HG03354 (cell line): ENCODE results near the gene CBARP.

Source experiments
- ATAC-seq: cut with Tn5 transposase; IDR thresholded peaks from one replicate; pipeline ENCODE4 v1.9.1; 2021; ENCODE audit warnings: mild to moderate bottlenecking; ENCODE audit not compliant: unreplicated experiment, poor library complexity, severe bottlenecking

Gene CBARP, protein sequence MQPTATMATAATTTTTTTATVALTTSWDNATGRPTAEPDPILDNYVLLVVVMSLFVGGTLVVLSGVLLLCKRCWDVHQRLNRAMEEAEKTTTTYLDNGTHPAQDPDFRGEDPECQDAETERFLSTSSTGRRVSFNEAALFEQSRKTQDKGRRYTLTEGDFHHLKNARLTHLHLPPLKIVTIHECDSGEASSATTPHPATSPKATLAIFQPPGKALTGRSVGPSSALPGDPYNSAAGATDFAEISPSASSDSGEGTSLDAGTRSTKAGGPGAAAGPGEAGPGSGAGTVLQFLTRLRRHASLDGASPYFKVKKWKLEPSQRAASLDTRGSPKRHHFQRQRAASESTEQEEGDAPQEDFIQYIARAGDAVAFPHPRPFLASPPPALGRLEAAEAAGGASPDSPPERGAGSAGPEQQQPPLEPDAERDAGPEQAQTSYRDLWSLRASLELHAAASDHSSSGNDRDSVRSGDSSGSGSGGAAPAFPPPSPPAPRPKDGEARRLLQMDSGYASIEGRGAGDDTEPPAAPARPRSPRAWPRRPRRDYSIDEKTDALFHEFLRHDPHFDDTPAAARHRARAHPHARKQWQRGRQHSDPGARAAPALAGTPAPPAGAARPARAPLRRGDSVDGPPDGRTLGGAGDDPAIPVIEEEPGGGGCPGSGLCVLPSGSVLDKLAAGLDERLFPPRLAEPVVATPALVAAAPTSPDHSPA

DNA sequence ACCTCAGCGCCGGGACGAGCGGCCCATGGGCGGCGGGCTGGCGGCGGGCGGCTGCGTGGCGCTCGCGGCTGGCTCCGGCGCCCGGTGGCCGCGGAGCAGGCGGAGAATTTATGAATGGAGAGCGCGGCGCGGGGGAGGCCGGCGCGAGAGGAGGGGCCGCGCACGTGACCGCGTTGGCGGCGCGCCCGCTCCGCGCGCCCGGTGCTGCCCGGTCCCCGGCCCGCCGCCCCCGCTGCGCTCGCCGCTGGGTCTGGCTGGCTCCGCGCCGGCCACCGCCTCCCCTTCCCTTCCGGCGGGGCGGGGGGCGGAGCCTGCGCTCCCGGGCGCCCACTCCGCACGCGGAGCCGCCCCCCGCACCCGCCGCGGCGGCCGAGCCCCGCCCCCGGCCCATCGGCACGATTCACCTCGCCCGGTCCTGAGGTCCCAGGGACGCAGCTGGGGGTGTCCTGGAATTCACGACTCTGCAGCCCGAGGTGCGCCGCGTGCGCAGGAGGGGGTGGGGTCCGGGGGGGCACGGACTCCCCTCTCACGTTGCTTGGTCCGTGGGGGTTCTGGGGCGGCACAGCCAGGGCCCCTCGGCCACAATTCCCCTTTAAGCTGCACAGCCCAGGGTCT lies at the start of gene CBARP:
CBARP (minus strand) TSS at position 252 of the 615 bp plus-strand sequence. CDS start 1,905 bp downstream, outside the sequence.
- no peak for ATAC-seq

DNA sequence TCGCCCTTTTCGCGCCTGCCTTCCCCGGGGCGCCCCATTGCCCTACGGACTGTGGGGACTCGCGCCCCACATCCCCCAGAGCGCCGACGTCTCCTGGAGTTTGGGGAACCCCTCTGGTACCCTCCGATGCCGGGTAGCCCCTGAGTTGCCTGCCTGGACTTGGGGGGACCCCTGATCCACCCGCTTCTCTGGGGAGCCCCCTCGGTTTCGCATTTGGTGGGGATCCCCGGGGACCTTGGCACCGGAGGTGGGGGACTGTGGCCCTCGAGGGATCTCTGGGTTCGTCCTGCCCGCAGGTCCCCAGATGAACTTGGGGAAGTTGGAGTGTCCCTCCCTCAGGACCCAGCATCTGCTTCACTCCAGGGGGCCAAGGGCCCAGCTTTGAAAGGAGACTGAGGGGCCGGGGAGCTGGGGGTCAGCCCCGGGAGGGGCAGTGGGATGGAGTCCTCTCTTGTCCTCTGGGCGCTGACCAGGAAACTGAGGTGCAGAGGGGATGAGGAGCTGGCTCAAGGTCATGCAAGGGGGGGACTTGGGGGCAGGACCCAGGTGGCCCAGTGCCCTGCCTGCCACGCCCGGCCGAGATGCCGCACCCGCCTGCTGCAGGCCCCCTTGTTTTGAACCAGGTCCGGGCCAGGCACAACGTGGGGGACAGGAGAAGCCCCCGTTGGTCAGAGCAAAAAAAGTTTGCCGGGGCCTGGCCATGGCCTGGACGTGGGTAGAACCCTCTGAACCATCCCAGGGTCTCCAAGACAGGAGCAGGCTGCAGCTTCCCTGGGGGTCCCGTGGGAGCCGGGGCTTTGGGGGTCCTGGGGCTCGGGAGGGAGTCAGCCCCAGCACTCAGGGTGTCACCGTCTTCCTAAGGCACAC lies 48.9 kb upstream of the CBARP start:
- no peak for ATAC-seq

DNA sequence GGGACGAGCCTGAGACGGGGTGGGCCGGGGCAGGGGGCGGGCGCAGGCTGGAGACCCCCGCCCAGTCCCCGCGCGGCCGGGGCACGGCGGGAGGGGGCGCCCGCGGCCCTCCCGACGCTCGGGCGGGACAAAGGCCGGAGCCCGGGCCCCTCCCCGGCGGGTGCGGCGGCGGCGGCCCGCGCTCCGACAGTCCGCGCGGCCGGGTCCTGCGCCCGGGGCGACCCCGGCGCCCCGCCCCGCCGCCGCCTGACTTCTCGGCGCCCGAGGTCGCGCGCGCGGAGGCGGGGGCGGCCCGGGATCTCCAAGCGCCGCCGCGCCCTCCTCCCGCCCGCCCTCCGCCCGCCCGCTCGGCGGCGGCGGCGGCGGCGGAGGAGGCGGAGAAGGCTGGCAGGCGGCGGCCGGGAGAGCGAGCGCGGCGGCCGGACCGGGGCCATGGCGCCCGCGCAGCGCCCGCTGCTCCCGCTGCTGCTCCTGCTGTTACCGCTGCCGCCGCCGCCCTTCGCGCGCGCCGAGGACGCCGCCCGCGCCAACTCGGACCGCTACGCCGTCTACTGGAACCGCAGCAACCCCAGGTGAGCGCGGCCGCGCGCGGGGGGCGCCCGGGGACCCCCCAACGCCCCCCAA lies 48.0 kb upstream of the CBARP start, which contains the start of gene EFNA2:
EFNA2 (plus strand) TSS at position 137 of the 624 bp plus-strand sequence; CDS start at position 433, 296 bp downstream.
- ATAC-seq, result no peak

DNA sequence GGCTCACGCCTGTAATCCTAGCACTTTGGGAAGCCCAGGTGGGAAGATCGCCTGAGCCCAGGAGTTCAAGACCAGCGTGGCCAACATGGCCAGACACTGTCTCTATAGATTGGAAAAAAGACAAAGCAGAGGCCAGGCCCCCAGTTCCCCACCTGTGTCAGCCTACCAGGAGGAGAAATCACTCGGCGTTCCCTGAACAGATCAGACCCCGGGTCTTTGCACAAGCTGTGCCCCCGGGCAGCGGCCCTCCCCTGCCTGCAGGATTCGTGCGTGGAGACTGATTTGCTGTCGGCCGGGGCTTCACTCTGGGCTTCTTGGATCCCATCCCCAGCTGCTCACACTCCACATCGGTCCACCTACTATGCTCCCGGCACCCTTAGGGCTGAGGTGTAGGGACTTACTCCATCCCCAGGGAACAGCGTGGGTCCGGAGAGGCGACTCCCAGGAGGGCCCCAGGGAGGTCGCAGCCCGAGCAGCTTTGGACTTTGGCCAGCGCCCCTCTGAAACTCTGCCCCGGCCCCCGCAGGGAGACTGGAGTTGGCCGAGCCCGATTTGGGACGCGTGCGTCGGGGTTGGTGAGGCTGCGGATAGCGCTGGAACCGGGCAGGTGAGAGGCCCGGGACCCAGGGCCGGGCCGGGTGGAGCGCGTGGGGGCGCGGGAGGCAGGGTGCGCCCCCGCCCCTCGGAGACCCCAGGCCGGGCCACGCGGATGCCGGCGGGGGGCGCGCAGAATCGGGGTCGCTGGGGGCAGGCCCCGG lies 47.4 kb upstream of the CBARP start:
- ATAC-seq, result no peak

DNA sequence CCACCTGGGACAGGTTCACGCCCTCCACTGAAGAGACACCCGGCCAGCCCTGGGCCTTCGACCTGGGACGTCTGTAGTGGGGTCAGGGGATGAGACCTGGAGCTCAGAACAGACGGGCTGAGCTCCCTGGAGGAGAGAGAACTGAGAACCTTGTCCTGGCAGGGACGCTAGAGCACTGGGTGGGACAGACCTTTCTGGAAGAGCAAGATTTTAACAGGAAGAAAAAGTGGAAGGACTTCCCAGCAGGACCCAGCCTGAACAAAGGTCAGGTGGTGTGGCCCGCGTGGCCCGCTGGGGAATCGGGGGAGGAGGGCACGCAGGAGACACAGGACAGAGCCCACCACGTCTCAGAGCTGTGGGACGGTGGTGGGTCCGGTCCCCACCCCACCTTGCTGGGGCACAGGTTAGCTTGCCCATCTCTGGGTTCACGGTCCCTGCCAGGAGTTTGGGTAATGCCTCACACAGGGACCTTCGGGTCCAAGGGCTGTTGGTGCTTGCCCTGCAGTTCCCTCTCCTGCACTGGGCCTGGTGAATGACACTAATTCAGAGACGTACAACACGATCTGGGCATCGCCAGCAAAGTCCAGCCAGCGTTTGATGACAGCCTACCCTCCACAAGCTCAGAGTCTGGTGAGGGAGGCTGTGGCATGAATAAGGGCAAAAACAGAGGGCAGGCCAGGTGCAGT lies 46.6 kb upstream of the CBARP start:
- ATAC-seq, result no peak

DNA sequence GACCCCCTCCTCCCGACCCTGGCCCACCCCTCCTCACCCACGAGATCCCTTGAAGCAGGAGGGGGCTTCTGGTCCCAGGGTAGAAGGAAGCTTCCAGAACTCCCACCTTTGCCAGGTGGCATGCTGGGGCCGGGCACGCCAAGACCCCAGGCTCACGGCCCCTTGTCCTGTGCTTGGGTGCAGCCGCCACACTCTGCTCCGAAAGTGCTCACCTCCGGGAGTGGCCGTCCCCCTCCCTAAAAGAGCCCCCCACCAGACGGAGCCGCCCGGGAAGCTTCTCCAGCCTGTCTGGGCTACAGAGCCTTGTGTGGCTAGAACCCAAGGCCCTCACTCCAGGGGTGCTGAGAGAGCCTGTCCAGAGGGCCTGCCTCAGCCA lies 46.1 kb upstream of the CBARP start:
- ATAC-seq, result no peak

DNA sequence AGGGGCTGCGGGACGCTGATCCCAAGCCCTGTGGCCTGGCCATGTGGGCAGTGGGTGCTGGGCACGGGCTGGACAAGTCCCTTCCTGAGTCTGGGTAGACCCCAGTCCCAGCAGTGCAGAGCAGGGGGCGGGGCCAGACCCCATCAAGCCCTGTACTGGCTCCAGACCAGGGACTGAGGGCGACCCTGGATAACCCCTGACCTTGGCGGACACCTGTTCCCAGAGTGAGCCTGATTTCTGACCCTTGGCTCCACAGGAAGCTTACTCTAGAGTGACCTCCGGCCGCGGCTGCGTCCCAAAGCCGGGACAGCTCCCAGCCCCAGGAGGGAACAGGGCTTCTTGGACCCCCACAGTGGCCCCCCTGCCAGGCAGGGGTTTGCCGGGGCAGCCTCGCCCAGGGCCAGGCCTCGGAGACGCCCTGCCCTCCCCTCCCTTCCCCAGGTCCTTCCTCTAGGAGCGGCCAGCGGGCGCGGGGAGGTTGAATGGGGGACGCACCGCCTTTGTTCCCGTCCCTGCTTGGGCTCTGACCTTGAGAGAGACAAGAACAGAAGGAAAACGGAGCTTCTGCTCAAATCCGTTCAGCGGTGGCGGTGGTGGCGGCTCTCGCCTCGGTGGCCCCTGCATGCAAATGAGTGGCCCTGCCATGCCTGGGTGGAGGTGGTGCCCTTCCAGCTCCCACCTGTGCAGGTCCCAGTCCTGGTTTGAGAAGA lies 45.6 kb upstream of the CBARP start:
- no peak for ATAC-seq

DNA sequence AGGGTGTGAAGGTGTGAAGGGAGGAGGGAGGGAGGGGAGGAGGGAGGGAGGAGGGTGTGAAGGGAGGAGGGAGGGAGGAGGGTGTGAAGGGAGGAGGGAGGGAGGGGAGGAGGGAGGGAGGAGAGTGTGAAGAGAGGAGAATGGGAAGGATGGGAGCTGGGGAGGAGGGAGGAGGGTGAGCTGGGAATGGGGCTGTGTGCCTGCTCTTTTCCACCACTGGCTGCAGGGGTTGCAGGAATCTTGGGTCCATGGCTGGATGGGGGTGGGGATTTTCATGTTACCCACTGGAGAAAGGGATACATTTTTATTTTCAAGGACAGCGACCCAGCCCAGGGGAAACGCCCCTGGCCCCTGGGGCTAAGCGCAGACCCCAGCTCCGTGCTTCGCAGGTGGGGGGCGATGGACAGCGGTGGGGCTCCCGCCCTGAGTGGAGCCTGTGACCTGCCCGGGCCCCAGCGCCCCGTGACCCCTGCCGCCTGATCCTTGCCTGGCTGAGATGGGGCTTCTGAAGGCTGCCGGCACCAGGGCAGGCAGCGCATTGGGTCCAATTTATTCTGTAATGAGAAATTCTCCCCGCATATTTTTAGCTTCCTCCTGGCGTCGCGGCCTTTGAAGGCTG lies 44.9 kb upstream of the CBARP start:
- ATAC-seq, result no peak

DNA sequence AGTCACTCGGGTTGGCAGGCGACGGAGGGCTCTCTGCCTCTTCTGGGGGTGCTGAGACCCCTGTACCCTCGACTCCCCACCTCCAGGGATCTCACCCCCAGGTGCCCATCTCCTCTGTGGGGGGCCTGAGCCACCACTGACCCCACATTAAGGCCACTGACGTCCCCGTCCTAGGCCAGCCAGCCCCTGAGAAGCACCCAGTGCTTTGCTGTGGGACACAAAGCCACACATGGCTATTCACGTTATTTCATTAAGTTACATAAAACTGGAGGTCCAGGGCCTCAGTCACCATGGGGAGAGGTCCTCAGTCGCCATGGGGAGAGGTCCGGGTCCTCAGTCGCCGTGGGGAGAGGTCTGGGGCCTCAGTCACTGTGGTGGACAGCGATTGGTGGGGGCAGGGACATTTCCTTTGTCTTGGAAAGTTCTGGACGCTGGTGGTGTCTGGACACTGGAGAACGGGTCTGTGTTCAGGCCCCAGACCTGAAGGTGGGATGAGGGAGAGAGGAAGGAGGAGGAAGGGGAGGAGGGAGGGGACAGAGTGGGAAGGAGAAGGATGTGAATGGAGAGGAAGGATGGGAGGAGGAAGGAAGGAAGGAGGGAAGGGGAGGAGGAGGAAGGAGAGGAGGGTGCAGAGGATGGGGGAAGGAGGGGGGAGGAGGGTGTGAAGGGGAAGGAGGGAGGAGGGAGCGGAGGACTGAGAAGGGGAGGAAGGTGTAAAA lies 43.9 kb upstream of the CBARP start:
- no peak for ATAC-seq

DNA sequence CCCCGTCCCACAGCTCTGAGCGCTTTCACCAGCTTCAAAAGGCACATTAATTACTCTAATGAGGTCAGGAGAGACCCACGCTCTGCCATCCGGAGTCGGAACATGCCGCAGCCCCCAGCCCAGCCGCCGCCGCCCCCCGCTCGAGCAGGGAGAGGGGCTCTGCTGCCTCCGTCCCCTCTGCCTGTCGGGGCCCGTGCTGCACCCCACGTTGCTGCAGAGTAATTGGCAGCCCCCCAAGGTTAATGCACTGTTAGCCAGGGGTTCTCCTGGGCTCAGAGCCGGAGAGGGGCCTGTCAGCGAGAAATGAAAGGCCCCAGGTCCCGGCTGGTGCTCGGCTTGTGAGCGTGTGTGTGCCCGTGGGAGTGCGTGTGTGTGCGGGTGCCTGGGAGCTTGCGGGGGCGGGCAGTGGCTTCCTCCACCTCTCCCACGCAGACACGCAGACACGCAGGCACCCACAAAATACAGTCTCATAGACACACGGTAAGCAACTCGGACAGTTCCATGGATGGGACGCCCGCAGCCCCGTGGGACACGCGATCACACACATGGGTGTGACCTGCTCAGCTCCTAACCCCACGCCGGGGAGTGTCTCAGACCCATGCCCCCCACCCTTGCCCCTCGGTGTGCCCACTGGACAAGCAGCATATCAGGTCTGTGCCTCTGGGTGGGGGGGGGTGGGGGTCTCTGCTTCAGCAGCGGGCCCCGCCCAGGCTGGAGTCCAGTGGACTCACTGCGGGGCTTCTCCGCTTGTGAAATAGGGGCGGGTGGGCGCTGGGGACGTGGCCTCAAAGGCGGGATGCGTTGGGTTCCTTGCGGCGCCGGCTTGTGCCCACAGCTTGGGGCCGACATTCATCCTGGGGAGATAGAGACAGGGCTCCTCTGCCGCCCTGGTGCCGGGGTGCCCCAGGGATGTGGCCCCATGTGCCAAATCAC lies 43.1 kb upstream of the CBARP start:
- no peak for ATAC-seq

DNA sequence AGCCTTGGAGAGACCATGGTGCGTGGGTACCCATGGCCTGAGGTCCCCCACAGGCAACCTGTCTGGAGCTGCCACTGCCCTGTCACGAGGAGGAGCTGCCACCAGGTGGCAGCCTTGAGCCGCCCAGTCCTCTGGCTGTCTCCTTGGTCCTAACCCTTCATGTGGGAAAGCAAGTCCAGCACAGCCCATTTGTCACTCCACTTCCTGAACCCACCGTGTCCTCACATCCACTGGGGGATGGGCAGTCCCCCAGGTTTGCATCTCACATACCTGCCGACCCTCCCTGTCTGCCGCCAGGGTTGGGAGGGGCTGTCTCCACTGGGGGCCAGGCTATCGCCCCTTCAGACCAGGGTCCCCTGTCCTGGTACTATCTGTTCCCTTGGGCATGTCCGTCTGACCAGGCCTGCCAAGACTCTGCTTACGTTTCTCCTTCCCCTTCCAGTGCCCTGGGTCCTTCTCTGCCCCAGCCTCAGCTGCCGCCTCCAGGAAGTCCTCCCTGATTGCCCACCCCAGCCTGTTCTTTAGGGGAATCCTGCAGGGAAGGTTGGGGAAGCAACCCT lies 42.1 kb upstream of the CBARP start:
- no peak for ATAC-seq

DNA sequence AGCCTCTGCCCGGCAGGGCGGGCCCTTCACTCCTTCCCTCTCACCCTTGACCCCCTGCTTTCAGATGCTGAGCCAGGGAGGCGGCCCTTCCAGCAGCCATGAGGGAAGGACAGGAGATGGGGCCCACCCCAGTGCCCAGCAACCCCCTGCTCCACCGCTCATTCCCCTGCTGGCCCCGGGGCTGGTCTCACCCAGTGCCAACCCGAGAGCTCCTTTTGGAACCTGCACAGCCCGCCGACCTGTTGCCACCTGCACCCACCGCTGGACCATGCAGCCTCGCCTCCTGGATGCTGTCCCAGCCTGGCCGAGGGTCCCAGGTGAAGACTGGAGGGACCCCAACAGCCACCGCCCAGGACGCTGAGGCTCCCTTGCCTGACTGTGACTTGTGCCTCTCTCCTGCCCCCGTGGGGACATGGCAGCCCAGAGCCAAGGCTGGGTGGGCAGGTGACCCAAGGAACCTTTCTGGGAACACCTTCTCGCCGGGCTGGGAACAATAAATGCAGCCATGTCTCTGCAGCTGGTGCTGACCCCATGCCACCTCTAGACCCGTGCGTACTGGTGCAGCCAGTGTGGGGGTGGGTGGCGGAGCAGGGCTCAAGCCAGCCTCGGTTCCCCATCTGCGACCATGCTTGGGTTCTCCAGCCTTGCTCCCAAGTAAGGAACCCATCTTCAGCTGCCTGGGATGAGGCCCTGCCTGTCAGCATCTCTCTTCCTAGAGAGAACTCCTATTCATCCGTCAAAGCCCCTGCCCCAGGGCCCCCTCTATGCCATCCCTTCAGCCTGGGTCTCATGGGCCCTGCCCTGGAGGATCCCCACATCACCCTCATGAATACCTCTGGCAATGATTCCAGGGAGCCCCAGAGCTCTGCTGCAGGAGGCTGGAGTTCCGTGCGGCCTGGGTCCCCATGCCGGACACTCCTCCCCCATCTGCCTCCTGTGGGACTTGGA lies 41.2 kb upstream of the CBARP start:
- ATAC-seq, result no peak

DNA sequence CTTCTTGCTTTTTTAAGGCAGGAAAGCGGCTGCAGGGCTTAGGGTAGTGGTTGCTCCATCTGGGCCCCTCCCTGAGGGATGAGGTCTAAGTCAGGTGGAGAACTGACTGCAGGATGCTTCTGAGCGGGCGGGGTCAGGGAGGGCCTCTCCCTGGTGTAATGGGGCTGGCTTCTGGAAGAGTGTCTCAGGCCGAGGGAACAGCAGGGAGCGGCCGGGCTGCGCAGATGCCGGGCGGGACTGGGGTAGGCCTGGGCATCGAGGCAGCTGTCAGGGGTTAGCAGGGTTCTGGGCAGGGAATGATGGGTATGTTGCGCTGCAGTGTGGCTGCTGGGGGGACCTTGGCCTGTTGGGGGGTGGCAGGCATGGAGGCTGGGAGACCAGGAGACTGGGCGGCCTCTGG lies 40.3 kb upstream of the CBARP start:
- ATAC-seq, result no peak

DNA sequence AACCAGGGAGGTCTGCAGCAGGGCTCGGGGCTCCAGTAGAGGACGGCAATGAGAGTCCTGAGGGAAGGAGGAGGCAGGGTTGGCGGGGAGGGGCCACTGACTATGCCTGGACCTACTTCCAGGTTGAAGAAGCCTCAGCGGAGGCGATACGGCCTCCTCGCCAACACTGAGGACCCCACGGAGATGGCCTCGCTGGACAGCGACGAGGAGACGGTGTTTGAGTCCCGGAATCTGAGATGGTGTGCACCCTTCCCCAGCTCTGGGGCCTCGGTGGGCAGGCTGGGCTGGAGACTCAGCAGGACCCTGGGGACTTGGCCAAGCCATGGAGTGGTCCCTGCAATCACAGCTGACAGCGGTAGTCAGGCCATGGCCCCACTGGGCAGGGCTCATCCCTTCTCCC lies 39.3 kb upstream of the CBARP start:
- ATAC-seq, result no peak
